NB4 (cell line): ENCODE results near the gene MDC1.

Experiments used
- POLR2A ChIP-seq: IDR thresholded peaks from 2 replicates; pipeline ENCODE4 v1.6.1; 2011; ENCODE audit warnings: mild to moderate bottlenecking; ENCODE audit not compliant: insufficient read length; ENCODE audit errors: extremely low read depth
- TF ChIP-seq, protein P1 (sequence below): IDR thresholded peaks from one replicate; pipeline ENCODE4 v1.5.1; 2012; ENCODE audit warnings: low read depth, low read length

DNA sequence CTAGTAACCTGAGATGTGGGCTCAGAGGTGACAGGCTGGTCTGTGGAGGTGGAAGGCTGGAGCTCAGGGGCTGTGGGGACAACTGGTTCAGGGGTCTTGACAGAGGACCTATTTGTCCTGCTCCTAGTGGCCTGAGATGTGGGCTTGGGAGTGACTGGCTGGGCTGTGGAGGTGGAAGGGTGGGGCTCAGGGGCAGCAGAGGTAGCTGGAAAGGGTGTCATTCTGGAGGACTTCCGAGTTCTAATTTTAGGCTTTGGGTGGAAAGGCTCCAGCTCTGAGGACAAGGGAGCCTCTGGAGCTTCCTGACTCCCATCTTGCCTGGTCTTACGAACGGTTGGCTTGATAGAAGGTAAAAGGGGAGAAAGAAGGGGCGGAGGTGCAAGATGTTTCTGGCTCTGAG is 11.5 kb downstream of the MDC1 start:
- TF ChIP-seq POLR2A = no peak
- TF ChIP-seq, protein P1, sequence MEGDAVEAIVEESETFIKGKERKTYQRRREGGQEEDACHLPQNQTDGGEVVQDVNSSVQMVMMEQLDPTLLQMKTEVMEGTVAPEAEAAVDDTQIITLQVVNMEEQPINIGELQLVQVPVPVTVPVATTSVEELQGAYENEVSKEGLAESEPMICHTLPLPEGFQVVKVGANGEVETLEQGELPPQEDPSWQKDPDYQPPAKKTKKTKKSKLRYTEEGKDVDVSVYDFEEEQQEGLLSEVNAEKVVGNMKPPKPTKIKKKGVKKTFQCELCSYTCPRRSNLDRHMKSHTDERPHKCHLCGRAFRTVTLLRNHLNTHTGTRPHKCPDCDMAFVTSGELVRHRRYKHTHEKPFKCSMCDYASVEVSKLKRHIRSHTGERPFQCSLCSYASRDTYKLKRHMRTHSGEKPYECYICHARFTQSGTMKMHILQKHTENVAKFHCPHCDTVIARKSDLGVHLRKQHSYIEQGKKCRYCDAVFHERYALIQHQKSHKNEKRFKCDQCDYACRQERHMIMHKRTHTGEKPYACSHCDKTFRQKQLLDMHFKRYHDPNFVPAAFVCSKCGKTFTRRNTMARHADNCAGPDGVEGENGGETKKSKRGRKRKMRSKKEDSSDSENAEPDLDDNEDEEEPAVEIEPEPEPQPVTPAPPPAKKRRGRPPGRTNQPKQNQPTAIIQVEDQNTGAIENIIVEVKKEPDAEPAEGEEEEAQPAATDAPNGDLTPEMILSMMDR = no peak
